NOMO-1 (cell line): ENCODE data around the gene TNRC6B.
"Not testable (repeated sequence)": the region's sequence is repeated elsewhere in the genome, so short reads cannot be mapped to it uniquely, and the experiment has no call there.

Experiments
- DNase-seq, 2 experiments: peaks; one replicate each; lab custom pipeline; 2025; ENCODE audit not compliant: unreplicated experiment in 2 of 2; lab: John Stamatoyannopoulos, UW

Gene TNRC6B

GRCh38 chr22:40273319-40273718, 95.6 kb downstream of the TNRC6B start:
- DNase-seq: no peak

GRCh38 chr22:40276996-40277823, 99.5 kb downstream of the TNRC6B start:
- DNase-seq: peak in 1 of 2 experiments; percentile 3

GRCh38 chr22:40279017-40279416, 101.3 kb downstream of the TNRC6B start:
- no peak for DNase-seq

- no peak for DNase-seq
Observed at GRCh38 chr22:40281717-40282116, 104.0 kb downstream of the TNRC6B start.

GRCh38 chr22:40285513-40285912, 107.8 kb downstream of the TNRC6B start:
- DNase-seq: no peak

- DNase-seq: peak; percentile 84 to 86
Observed at GRCh38 chr22:40289991-40290459, 112.3 kb downstream of the TNRC6B start.

- DNase-seq: no peak
Observed at GRCh38 chr22:40290516-40290915, 112.8 kb downstream of the TNRC6B start.

- DNase-seq: no peak
Observed at GRCh38 chr22:40294696-40295095, 117.0 kb downstream of the TNRC6B start.

GRCh38 chr22:40300316-40300715, 122.6 kb downstream of the TNRC6B start:
- no peak for DNase-seq

- DNase-seq: no peak
Observed at GRCh38 chr22:40300884-40301672, 123.4 kb downstream of the TNRC6B start.

GRCh38 chr22:40302149-40302548, 124.4 kb downstream of the TNRC6B start:
- no peak for DNase-seq

- no peak for DNase-seq
Observed at GRCh38 chr22:40305625-40306024, 127.9 kb downstream of the TNRC6B start.

- DNase-seq: no peak
Observed at GRCh38 chr22:40308999-40309573, 131.4 kb downstream of the TNRC6B start.

GRCh38 chr22:40309631-40310030, 131.9 kb downstream of the TNRC6B start:
- no peak for DNase-seq

GRCh38 chr22:40310081-40310767, 132.5 kb downstream of the TNRC6B start:
- no peak for DNase-seq

- DNase-seq: no peak
Observed at GRCh38 chr22:40310768-40311120, 133.0 kb downstream of the TNRC6B start.

GRCh38 chr22:40311646-40312045, 133.9 kb downstream of the TNRC6B start:
- not testable (repeated sequence) for DNase-seq

GRCh38 chr22:40312050-40312449, 134.3 kb downstream of the TNRC6B start:
- DNase-seq: no peak

GRCh38 chr22:40313007-40313406, 135.3 kb downstream of the TNRC6B start:
- DNase-seq: peak; percentile 1 to 71

- DNase-seq: peak; percentile 20 to 32
Observed at GRCh38 chr22:40314041-40314440, 136.3 kb downstream of the TNRC6B start.

- DNase-seq: no peak
Observed at GRCh38 chr22:40320687-40321086, 143.0 kb downstream of the TNRC6B start.
